Panc1 (cell line): ENCODE data around the gene FAM83D.

Source experiments
- SIN3A ChIP-seq: IDR thresholded peaks from 2 replicates; pipeline ENCODE4 v1.6.1; 2012; ENCODE audit warnings: low read depth, mild to moderate bottlenecking, low read length, moderate library complexity, borderline replicate concordance; ENCODE audit not compliant: insufficient read depth
- TCF7L2 ChIP-seq: IDR thresholded peaks from 2 replicates; pipeline ENCODE4 v1.6.1; 2011; ENCODE audit warnings: mild to moderate bottlenecking, low read depth, low read length, inconsistent platforms
- TF ChIP-seq, protein P1 (sequence below): fragments of 450-650 bp; IDR thresholded peaks from 2 replicates; pipeline ENCODE4 v1.5.1; 2017; ENCODE audit warnings: mild to moderate bottlenecking
- TF ChIP-seq, protein P2 (sequence below), 2 experiments: IDR thresholded peaks; 2 replicates each; pipeline ENCODE4 v1.6.1; 2011 to 2012; ENCODE audit warnings: low read depth in 2 of 2, control low read depth in 1 of 2, low read length in 1 of 2, mild to moderate bottlenecking in 1 of 2, moderate library complexity in 1 of 2; ENCODE audit not compliant: insufficient read depth in 1 of 2

DNA sequence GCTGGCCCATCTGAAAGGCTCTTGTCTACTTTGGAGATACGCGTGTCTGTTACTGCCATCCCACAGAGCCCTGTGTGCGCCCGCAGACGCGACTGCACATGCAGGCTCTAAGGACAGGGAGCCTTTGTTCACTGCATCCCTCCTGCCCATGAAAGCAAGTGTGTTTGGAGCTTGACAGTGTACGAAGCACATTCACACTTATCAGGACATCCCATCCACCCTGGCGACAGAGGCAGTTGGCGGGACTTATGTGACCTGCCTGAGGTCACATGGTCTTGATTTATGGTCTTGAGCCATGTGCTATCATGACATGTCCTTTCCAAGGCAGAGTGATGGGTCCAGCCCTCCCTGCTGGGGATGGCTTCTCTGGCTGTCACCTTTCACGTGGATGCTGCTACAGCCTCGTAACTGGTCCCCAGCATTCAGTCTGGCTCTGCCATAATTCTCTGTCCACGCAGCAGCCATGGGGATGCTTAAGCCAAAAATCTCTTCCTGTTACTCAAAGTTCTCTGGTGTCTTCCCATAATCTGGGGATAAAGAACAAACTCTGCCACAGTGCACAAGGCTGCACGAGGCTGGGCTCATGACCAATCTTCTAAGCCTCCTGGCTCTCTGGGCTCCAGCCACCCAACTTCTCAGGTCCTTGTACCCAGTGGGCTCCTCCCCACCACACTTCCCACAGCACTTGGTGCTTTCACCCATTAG lies 36.3 kb upstream of the FAM83D start:
- TF ChIP-seq, protein P1, sequence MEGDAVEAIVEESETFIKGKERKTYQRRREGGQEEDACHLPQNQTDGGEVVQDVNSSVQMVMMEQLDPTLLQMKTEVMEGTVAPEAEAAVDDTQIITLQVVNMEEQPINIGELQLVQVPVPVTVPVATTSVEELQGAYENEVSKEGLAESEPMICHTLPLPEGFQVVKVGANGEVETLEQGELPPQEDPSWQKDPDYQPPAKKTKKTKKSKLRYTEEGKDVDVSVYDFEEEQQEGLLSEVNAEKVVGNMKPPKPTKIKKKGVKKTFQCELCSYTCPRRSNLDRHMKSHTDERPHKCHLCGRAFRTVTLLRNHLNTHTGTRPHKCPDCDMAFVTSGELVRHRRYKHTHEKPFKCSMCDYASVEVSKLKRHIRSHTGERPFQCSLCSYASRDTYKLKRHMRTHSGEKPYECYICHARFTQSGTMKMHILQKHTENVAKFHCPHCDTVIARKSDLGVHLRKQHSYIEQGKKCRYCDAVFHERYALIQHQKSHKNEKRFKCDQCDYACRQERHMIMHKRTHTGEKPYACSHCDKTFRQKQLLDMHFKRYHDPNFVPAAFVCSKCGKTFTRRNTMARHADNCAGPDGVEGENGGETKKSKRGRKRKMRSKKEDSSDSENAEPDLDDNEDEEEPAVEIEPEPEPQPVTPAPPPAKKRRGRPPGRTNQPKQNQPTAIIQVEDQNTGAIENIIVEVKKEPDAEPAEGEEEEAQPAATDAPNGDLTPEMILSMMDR = no peak
- TF ChIP-seq, protein P2, sequence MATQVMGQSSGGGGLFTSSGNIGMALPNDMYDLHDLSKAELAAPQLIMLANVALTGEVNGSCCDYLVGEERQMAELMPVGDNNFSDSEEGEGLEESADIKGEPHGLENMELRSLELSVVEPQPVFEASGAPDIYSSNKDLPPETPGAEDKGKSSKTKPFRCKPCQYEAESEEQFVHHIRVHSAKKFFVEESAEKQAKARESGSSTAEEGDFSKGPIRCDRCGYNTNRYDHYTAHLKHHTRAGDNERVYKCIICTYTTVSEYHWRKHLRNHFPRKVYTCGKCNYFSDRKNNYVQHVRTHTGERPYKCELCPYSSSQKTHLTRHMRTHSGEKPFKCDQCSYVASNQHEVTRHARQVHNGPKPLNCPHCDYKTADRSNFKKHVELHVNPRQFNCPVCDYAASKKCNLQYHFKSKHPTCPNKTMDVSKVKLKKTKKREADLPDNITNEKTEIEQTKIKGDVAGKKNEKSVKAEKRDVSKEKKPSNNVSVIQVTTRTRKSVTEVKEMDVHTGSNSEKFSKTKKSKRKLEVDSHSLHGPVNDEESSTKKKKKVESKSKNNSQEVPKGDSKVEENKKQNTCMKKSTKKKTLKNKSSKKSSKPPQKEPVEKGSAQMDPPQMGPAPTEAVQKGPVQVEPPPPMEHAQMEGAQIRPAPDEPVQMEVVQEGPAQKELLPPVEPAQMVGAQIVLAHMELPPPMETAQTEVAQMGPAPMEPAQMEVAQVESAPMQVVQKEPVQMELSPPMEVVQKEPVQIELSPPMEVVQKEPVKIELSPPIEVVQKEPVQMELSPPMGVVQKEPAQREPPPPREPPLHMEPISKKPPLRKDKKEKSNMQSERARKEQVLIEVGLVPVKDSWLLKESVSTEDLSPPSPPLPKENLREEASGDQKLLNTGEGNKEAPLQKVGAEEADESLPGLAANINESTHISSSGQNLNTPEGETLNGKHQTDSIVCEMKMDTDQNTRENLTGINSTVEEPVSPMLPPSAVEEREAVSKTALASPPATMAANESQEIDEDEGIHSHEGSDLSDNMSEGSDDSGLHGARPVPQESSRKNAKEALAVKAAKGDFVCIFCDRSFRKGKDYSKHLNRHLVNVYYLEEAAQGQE (IDR thresholded peaks at IDR 0.05; ENCODE audit: insufficient read depth in 1 of 2, low read depth in 2 of 2, low read length in 1 of 2) = no peak
- TF ChIP-seq TCF7L2 (no peak), SIN3A (no peak)
